ENCODE results near the gene KCNH2. TPM values are rescaled to one million over a fixed set of nuclear protein-coding genes. Genes with fewer than 3 reads are reported as not detected.
A peak's percentile ranks its signal among the peaks of the same experiment; 100 is the strongest.
"Not testable (repeated sequence)": the region's sequence is repeated elsewhere in the genome, so short reads cannot be mapped to it uniquely, and the experiment has no call there.

Gene KCNH2, protein sequence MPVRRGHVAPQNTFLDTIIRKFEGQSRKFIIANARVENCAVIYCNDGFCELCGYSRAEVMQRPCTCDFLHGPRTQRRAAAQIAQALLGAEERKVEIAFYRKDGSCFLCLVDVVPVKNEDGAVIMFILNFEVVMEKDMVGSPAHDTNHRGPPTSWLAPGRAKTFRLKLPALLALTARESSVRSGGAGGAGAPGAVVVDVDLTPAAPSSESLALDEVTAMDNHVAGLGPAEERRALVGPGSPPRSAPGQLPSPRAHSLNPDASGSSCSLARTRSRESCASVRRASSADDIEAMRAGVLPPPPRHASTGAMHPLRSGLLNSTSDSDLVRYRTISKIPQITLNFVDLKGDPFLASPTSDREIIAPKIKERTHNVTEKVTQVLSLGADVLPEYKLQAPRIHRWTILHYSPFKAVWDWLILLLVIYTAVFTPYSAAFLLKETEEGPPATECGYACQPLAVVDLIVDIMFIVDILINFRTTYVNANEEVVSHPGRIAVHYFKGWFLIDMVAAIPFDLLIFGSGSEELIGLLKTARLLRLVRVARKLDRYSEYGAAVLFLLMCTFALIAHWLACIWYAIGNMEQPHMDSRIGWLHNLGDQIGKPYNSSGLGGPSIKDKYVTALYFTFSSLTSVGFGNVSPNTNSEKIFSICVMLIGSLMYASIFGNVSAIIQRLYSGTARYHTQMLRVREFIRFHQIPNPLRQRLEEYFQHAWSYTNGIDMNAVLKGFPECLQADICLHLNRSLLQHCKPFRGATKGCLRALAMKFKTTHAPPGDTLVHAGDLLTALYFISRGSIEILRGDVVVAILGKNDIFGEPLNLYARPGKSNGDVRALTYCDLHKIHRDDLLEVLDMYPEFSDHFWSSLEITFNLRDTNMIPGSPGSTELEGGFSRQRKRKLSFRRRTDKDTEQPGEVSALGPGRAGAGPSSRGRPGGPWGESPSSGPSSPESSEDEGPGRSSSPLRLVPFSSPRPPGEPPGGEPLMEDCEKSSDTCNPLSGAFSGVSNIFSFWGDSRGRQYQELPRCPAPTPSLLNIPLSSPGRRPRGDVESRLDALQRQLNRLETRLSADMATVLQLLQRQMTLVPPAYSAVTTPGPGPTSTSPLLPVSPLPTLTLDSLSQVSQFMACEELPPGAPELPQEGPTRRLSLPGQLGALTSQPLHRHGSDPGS
- total RNA-seq: under 1 TPM in 1 of 4 donors, not detected in 3; 0.70 TPM

DNA sequence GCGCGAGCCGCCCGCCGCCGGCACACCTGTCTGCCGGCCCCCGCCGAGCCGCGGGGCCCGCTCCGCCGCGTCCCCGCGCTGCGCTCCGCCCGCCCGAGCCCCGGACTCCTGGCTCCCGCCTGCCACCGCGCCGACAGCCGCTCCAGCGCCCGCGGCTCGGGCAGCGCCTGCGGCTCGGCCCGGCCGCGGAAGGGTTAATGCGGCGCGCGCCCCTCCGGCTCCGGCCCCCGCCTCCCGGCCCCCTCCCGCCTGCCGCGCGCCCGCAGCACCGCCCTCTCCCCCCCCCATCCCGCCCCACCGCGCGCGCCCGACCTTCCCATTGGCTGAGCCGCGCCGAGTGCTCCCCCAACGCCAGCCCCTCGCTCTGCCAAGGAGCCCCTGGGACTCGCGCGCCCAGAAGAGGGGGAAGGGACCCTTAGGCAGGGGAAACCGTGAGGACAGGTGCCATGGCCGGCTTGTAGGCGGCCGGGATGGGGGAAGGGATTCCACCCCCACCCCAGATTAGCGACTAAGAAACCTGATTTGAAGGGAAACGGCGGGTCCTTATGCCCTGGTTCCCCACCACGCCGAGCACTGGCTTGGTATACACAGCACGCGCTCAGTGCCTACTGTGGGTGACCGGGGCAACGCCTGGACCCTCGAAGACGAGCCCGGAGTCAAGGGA, at the start of gene KCNH2:
TSS of gene KCNH2 (minus strand) at position 196 of the 664 bp plus-strand sequence. CDS start 408 bp downstream, outside the sequence.
- no peaks in the 10 kb centered on the region for H3K36me3 ChIP-seq
- H3K27ac ChIP-seq: no peak within 1 kb of the TSS
- H3K4me3 ChIP-seq: peak within 1 kb of the TSS; percentile 42
- H3K4me1 ChIP-seq: peaks cover 41% of the 10 kb centered on the region
- DNase-seq (ENCODE audit: low spot score in 2 of 2): no peak
- peaks cover 91% of the 10 kb centered on the region for H3K27me3 ChIP-seq
- 1% methylated on average over 16 of the region's 81 CpGs for WGBS
- no peaks in the 10 kb centered on the region for H3K9me3 ChIP-seq
- no peak for TF ChIP-seq CTCF (IDR thresholded peaks at IDR 0.05)
- no peak for TF ChIP-seq POLR2AphosphoS5 (IDR thresholded peaks at IDR 0.05)

GRCh38 chr7:151027728-151028130, 49.6 kb upstream of the KCNH2 start:
- not testable (repeated sequence) for H3K9me3 ChIP-seq; H3K27me3 ChIP-seq; H3K36me3 ChIP-seq; DNase-seq (ENCODE audit: low spot score in 2 of 2)
- 5% methylated on average over 16 of the region's 16 CpGs for WGBS
- H3K27ac ChIP-seq: peak overlapping the region; percentile 84
- H3K4me3 ChIP-seq: peak overlapping the region; percentile 74
- peaks cover 26% of the 10 kb centered on the region for H3K4me1 ChIP-seq

DNA sequence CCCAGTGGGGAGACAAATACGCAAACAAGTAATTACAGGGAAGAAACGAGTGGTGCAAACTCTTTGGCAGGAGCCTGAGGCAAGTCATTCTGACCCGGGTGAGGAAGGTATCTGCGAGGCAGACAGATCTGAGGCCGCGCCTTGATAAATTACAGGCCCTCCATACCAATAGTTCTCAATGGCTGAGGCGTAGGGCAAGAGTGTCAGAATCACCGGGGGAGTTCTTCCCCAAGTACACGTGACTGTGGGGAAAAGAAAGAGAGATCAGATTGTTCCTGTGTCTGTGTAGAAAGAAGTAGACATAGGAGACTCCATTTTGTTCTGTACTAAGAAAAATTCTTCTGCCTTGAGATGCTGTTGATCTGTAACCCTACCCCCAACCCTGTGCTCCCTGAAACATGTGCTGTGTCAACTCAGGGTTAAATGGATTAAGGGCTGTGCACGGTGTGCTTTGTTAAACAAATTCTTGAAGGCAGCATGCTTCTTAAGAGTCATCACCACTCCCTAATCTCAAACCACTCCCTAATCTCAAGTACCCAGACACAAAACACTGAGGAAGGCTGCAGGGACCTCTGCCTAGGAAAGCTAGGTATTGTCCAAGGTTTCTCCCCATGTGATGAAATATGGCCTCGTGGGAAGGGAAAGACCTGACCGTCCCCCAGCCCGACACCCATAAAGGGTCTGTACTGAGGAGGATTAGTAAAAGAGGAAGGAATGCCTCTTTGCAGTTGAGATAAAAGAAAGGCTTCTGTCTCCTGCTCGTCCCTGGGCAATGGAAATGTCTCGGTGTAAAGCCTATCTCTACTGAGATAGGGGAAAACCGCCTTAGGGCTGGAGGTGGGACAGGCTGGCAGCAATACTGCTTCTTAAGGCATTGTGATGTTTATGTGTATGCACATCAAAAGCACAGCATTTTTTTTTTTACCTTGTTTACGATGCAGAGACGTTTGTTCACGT, 48.9 kb upstream of the KCNH2 start:
- WGBS: 36% methylated on average over 19 of the region's 19 CpGs
- H3K4me3 ChIP-seq: peak overlapping the region; percentile 74
- not testable (repeated sequence) for H3K36me3 ChIP-seq; H3K9me3 ChIP-seq; DNase-seq (ENCODE audit: low spot score in 2 of 2); H3K27me3 ChIP-seq
- peak overlapping the region; percentile 84 for H3K27ac ChIP-seq
- H3K4me1 ChIP-seq: peaks cover 23% of the 10 kb centered on the region

DNA sequence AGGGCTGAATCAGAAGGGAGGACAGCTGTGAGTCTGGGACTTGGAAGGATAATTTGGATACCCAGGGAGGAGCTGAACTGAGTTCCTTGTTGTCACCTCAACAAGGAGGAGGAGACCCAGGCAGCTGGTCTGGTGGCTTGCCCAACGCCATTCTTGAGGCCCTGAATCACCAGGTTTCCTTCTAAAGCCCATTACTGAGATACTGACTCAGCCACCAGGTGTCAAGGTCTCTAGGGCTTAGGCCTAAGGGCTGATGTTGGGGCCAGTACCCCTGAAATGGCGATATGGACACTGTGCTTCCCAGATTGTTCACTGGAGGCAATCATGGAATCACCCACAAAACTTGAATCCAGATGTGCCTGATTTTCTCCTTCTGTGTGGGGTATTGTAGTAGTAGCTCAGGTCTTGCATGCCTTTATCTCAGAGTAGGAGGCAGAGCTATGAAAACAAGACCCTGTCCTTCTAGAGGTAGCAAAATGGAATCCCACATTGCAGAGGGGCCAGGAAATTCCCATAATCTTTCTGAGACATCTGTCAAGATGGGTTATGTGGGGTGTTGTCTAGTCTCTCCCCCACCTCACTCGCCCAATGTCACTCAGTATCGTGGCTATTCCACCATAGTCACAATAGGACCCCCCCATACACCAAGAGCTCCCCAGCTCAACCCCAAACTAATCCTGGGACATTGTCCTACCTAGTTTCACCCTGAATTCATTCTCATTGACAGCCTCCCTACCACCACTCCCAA, 48.0 kb upstream of the KCNH2 start:
- Histone ChIP-seq H3K36me3 (no peaks in the 10 kb centered on the region), H3K4me3 (no peak overlapping the region), H3K27ac (no peak overlapping the region), H3K27me3 (peaks cover under 1% of the 10 kb centered on the region), H3K4me1 (peaks cover 23% of the 10 kb centered on the region), H3K9me3 (no peaks in the 10 kb centered on the region)
- no peak for TF ChIP-seq POLR2AphosphoS5 (IDR thresholded peaks at IDR 0.05)
- TF ChIP-seq CTCF (IDR thresholded peaks at IDR 0.05): no peak
- TF ChIP-seq POLR2A (IDR thresholded peaks at IDR 0.05): no peak
- no peak for TF ChIP-seq EP300 (IDR thresholded peaks at IDR 0.05)
- no peak for DNase-seq (ENCODE audit: low spot score in 2 of 2)
- WGBS: 81% methylated on average over 4 of the region's 4 CpGs

- Histone ChIP-seq H3K27me3 (peaks cover 15% of the 10 kb centered on the region), H3K4me1 (peaks cover 23% of the 10 kb centered on the region), H3K4me3 (no peak within 1 kb of the TSS), H3K9me3 (no peaks in the 10 kb centered on the region), H3K36me3 (no peaks in the 10 kb centered on the region), H3K27ac (no peak within 1 kb of the TSS)
- 70% methylated on average over 4 of the region's 4 CpGs for WGBS
- DNase-seq (ENCODE audit: low spot score in 2 of 2): no peak
- no peak for TF ChIP-seq EP300 (IDR thresholded peaks at IDR 0.05)
- TF ChIP-seq POLR2A (IDR thresholded peaks at IDR 0.05): no peak
- TF ChIP-seq CTCF (IDR thresholded peaks at IDR 0.05): no peak
- no peak for TF ChIP-seq POLR2AphosphoS5 (IDR thresholded peaks at IDR 0.05)
Measured at GRCh38 chr7:151024435-151025056, 46.4 kb upstream of the KCNH2 start, which contains the start of gene ATG9B. Gene ATG9B (minus strand): TSS chr7:151024494. CDS start chr7:151024423, 71 bp downstream.

Measured in suprapubic skin (tissue), 4 donors.